ENCODE measurements around the gene MYO15A.

The MYO15A gene

GRCh38 chr17:18225642-18226283 is 117.2 kb downstream of the MYO15A start:
- peak; percentile 18 for DNase-seq

GRCh38 chr17:18226284-18226945 is 117.9 kb downstream of the MYO15A start:
- DNase-seq: peak; percentile 31

DNA sequence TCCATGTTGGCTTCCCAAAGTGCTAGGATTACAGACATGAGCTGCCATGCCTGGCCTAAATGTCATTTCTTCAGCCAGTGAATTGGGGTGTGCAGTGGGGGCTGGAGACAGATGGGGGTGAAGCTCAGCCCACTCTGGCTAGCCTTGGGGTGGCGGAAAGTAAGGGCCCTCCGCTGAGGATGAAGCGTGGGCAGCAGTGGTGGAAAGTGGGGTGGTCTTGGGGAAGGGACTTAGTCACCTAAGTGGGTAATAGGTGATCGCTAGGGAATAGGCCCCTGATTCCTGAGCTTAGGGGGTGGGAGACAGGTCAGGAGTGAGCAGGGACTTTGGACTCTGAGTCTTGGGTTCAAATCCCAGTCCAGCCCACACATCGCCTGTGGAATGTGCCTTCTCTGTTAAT is 119.1 kb downstream of the MYO15A start:
- DNase-seq: no peak

- DNase-seq: no peak
Observed at GRCh38 chr17:18228176-18228682, 119.7 kb downstream of the MYO15A start.

DNA sequence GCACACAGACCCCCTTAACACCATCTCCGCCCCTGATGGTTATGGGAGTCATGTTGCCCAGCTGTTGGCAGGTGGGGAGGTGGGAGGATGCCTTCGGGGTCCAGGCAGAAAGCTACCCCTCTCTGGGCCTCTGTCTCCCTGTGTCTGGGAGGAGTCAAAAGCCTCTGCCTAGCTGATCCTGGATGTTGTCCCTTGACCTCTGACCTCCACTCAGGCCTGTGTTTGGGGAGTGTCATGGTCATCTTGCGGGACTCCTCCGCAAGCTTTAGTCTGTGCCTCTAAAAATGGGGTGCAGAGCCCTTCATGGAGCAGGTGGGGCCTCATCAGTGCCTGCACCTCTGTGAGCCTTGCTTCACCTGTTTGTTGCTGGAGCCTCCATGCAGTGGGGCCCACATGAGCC is 120.7 kb downstream of the MYO15A start:
- DNase-seq: no peak
